ENCODE results near the gene ZNF672. TPM values are rescaled to one million over a fixed set of nuclear protein-coding genes. Genes with fewer than 3 reads are reported as not detected.

Gene ZNF672
- total RNA-seq, 2 donors from 2014 or later = 55.3 to 59.1 TPM

GRCh38 chr1:248847181-248847955, 9.3 kb downstream of the ZNF672 start:
- H3K4me1 ChIP-seq = peaks cover 0 to 16% of the 10 kb centered on the region in 2 donors
- H3K36me3 ChIP-seq = peaks cover 67% of the 10 kb centered on the region
- H3K27me3 ChIP-seq = no peaks in the 10 kb centered on the region
- H3K27ac ChIP-seq = no peak overlapping the region
- TF ChIP-seq CTCF (IDR thresholded peaks at IDR 0.05) = no peak
- no peak overlapping the region for H3K4me3 ChIP-seq
- H3K9me3 ChIP-seq = no peaks in the 10 kb centered on the region
- peak; percentile 21 for DNase-seq (ENCODE audit: low spot score)

GRCh38 chr1:248847956-248848561, 10.0 kb downstream of the ZNF672 start:
- H3K27me3 ChIP-seq = no peaks in the 10 kb centered on the region
- no peaks in the 10 kb centered on the region for H3K9me3 ChIP-seq
- peak; percentile 13 for DNase-seq (ENCODE audit: low spot score)
- H3K27ac ChIP-seq = no peak overlapping the region
- TF ChIP-seq CTCF (IDR thresholded peaks at IDR 0.05) = no peak
- no peak overlapping the region for H3K4me3 ChIP-seq
- peaks cover 67% of the 10 kb centered on the region for H3K36me3 ChIP-seq
- peaks cover 0 to 9% of the 10 kb centered on the region in 2 donors for H3K4me1 ChIP-seq

GRCh38 chr1:248848602-248849001, 10.6 kb downstream of the ZNF672 start:
- Histone ChIP-seq H3K4me3 (no peak overlapping the region), H3K9me3 (no peaks in the 10 kb centered on the region), H3K36me3 (peaks cover 70% of the 10 kb centered on the region), H3K27ac (no peak overlapping the region), H3K4me1 (peaks cover 0 to 5% of the 10 kb centered on the region in 2 donors), H3K27me3 (no peaks in the 10 kb centered on the region)
- no peak for TF ChIP-seq CTCF (IDR thresholded peaks at IDR 0.05)
- DNase-seq (ENCODE audit: low spot score) = no peak

GRCh38 chr1:248849152-248849551, 11.1 kb downstream of the ZNF672 start:
- Histone ChIP-seq H3K4me3 (no peak overlapping the region), H3K27ac (no peak overlapping the region), H3K36me3 (peaks cover 76% of the 10 kb centered on the region), H3K9me3 (no peaks in the 10 kb centered on the region), H3K27me3 (no peaks in the 10 kb centered on the region), H3K4me1 (no peaks in the 10 kb centered on the region)
- no peak for TF ChIP-seq CTCF (IDR thresholded peaks at IDR 0.05)
- DNase-seq (ENCODE audit: low spot score) = peak; percentile 57

GRCh38 chr1:248849637-248850036, 11.6 kb downstream of the ZNF672 start:
- Histone ChIP-seq H3K27ac (no peak overlapping the region), H3K36me3 (peaks cover 77% of the 10 kb centered on the region), H3K9me3 (no peaks in the 10 kb centered on the region), H3K27me3 (no peaks in the 10 kb centered on the region), H3K4me3 (no peak overlapping the region), H3K4me1 (no peaks in the 10 kb centered on the region)
- TF ChIP-seq CTCF (IDR thresholded peaks at IDR 0.05) = no peak
- peak; percentile 43 for DNase-seq (ENCODE audit: low spot score)

All from right atrium auricular region (tissue), 2 donors.